MM.1S (cell line): ENCODE results near the gene KLF1.
A peak's percentile ranks its signal among the peaks of the same experiment; 100 is the strongest.

ENCODE experiments used
- DNase-seq: peaks from one replicate; pipeline ENCODE4 v3.0.0-alpha.2; 2015
- H2AFZ ChIP-seq: fragments of 300-600 bp; sonication (generic); 2 replicates; pipeline ENCODE4 v1.6.0; 2016; ENCODE audit warnings: antibody characterized with exemption, low read length
- H3F3A ChIP-seq: fragments of 300-600 bp; sonication (generic); 2 replicates; pipeline ENCODE4 v1.6.1; 2016; ENCODE audit warnings: mild to moderate bottlenecking, antibody characterized with exemption, low read length, moderate library complexity, mixed read lengths; ENCODE audit not compliant: insufficient read depth
- H3K27ac ChIP-seq: fragments of 300-600 bp; sonication (generic); 2 replicates; pipeline ENCODE4 v1.5.1; 2016; ENCODE audit warnings: mild to moderate bottlenecking, low read length
- H3K27me3 ChIP-seq: fragments of 300-600 bp; sonication (generic); replicated peaks from 2 replicates; pipeline ENCODE4 v1.6.0; 2016; ENCODE audit warnings: low read length; ENCODE audit not compliant: insufficient read depth
- H3K36me3 ChIP-seq: fragments of 300-600 bp; sonication (generic); replicated peaks from 2 replicates; pipeline ENCODE4 v1.6.1; 2016; ENCODE audit warnings: mild to moderate bottlenecking, low read length, mixed read lengths; ENCODE audit not compliant: insufficient read depth
- H3K4me1 ChIP-seq: fragments of 300-600 bp; sonication (generic); 2 replicates; pipeline ENCODE4 v1.6.1; 2016; ENCODE audit warnings: low read length, mixed read lengths
- H3K4me2 ChIP-seq: fragments of 300-600 bp; sonication (generic); 2 replicates; pipeline ENCODE4 v1.6.0; 2016; ENCODE audit warnings: low read depth, low read length
- H3K4me3 ChIP-seq: fragments of 300-600 bp; sonication (generic); 2 replicates; pipeline ENCODE4 v1.5.1; 2016; ENCODE audit warnings: low read length, mixed read lengths
- H3K79me2 ChIP-seq: fragments of 300-600 bp; sonication (generic); 2 replicates; pipeline ENCODE4 v1.6.1; 2016; ENCODE audit warnings: mixed run types, low read length, mixed read lengths
- H3K9ac ChIP-seq: fragments of 300-600 bp; sonication (generic); 2 replicates; pipeline ENCODE4 v1.6.1; 2016; ENCODE audit warnings: low read length, mixed read lengths
- H3K9me2 ChIP-seq: fragments of 300-600 bp; sonication (generic); replicated peaks from 2 replicates; pipeline ENCODE4 v1.6.1; 2016; ENCODE audit warnings: mild to moderate bottlenecking, low read length, mixed read lengths; ENCODE audit not compliant: insufficient read depth
- H3K9me3 ChIP-seq: fragments of 300-600 bp; sonication (generic); replicated peaks from 2 replicates; pipeline ENCODE4 v1.6.1; 2016; ENCODE audit warnings: mild to moderate bottlenecking, low read length, mixed read lengths; ENCODE audit not compliant: insufficient read depth
- H4K20me1 ChIP-seq: fragments of 300-600 bp; sonication (generic); 2 replicates; pipeline ENCODE4 v1.6.1; 2016; ENCODE audit warnings: mild to moderate bottlenecking, low read length, moderate library complexity, mixed read lengths; ENCODE audit not compliant: insufficient read depth
- EZH2 ChIP-seq: fragments of 300-600 bp; sonication (generic); optimal IDR thresholded peaks from 2 replicates; pipeline ENCODE3; 2017; ENCODE audit warnings: low read depth, mild to moderate bottlenecking, antibody characterized with exemption, low read length, mixed read lengths
- EZH2phosphoT487 ChIP-seq: fragments of 300-600 bp; sonication (generic); IDR thresholded peaks from 2 replicates; pipeline ENCODE4 v1.6.1; 2018; ENCODE audit warnings: antibody characterized with exemption, low read length
- TF ChIP-seq, protein P1 (sequence below): fragments of 300-600 bp; sonication (generic); IDR thresholded peaks from 2 replicates; pipeline ENCODE4 v1.5.1; 2016; ENCODE audit warnings: antibody characterized with exemption, low read length, mixed read lengths

Gene KLF1

DNA sequence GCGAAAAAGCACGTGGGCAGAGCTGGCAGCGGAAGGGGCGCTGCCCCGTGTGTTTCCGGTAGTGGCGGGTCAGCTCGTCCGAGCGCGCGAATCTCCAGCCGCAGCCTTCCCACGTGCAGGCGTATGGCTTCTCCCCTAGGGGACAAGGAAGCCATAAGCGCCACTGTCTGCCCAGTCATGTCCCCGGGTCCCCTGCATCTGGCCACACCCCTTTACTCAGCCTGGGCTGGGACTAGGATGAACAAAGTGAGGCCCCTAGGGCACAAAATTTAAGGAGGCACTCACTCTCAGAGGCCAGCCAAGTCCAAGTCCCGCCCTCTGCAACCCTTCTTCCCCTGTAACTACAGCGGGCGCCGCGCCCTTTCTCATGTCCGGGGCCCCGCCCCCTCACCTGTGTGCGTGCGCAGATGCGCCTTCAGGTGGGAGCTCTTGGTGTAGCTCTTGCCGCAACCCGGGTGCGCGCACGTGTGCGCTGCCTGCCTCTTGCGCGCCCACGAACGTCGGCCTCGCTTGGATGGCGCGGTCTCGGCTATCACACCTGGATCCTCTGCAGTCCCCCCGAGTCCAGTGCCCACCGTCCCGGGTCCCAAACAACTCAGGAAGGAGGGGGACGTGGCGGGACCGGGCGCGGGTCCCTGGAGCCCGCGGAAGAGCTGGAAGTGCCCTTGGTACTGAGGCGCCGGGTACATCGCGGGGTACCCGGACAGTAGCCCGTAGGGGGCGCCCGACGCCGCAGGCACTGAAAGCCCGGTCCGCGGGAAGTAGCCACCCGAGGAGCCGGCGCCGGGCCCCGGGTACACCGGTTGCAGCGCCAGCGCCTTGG, 1.9 kb downstream of the KLF1 start:
- DNase-seq = peak; percentile 99

DNA sequence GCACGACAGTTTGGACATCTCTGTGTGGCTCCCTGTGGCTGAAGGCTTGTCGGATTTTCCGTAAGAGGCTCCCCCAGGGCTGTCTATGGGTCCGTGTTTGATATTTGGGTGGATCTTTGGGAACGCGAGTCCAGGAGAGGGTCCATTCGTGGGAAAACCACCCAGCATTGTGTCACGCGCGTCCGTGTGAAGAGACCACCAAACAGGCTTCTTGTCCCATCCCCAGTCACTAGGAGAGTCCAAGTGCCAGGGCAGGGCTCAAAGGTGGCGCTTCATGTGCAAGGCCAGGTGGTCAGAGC, 2.4 kb downstream of the KLF1 start:
- H3K4me2 ChIP-seq = peak overlapping the region; percentile 99; the same call in 1 of the 2 replicates
- peak overlapping the region; percentile 79 for H3K4me3 ChIP-seq
- peak overlapping the region; percentile 74 for H3K27ac ChIP-seq

More for the DNA sequence above, 1.9 kb downstream of the KLF1 start:
- H3K9me2 ChIP-seq = no peaks in the 10 kb centered on the region
- peak overlapping the region; percentile 79 for H3K9ac ChIP-seq
- H3K27ac ChIP-seq = peak overlapping the region; percentile 74
- H3K4me1 ChIP-seq = peaks cover 11% of the 10 kb centered on the region
- no peaks in the 10 kb centered on the region for H4K20me1 ChIP-seq
- peak overlapping the region; percentile 79 for H3K4me3 ChIP-seq
- peak overlapping the region; percentile 93 for H2AFZ ChIP-seq
- no peaks in the 10 kb centered on the region for H3K27me3 ChIP-seq
- H3K9me3 ChIP-seq = no peaks in the 10 kb centered on the region
- peak overlapping the region; percentile 99 for H3K4me2 ChIP-seq
- TF ChIP-seq EZH2 (no peak), EZH2phosphoT487 (no peak)
- TF ChIP-seq, protein P1, sequence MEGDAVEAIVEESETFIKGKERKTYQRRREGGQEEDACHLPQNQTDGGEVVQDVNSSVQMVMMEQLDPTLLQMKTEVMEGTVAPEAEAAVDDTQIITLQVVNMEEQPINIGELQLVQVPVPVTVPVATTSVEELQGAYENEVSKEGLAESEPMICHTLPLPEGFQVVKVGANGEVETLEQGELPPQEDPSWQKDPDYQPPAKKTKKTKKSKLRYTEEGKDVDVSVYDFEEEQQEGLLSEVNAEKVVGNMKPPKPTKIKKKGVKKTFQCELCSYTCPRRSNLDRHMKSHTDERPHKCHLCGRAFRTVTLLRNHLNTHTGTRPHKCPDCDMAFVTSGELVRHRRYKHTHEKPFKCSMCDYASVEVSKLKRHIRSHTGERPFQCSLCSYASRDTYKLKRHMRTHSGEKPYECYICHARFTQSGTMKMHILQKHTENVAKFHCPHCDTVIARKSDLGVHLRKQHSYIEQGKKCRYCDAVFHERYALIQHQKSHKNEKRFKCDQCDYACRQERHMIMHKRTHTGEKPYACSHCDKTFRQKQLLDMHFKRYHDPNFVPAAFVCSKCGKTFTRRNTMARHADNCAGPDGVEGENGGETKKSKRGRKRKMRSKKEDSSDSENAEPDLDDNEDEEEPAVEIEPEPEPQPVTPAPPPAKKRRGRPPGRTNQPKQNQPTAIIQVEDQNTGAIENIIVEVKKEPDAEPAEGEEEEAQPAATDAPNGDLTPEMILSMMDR = peak; percentile 77
- peaks cover 11% of the 10 kb centered on the region; the same call in 1 of the 2 replicates for H3K79me2 ChIP-seq
- no peaks in the 10 kb centered on the region for H3K36me3 ChIP-seq
- H3F3A ChIP-seq = peaks cover 8% of the 10 kb centered on the region

GRCh38 chr19:12884202-12884601, 2.8 kb downstream of the KLF1 start:
- Histone ChIP-seq H3F3A (peaks cover 8% of the 10 kb centered on the region), H3K36me3 (no peaks in the 10 kb centered on the region), H3K4me3 (no peak overlapping the region), H3K4me2 (peak overlapping the region; percentile 99; the same call in 1 of the 2 replicates), H3K79me2 (peaks cover 11% of the 10 kb centered on the region; the same call in 1 of the 2 replicates), H2AFZ (no peak overlapping the region), H3K4me1 (peaks cover 11% of the 10 kb centered on the region), H3K9ac (no peak overlapping the region), H3K9me3 (no peaks in the 10 kb centered on the region), H3K27me3 (no peaks in the 10 kb centered on the region), H3K27ac (peak overlapping the region; percentile 74; the same call in 1 of the 2 replicates), H4K20me1 (no peaks in the 10 kb centered on the region), H3K9me2 (no peaks in the 10 kb centered on the region)
- TF ChIP-seq EZH2 = no peak
- TF ChIP-seq, protein P1 = no peak
- TF ChIP-seq EZH2phosphoT487 = no peak
- no peak for DNase-seq

More for the DNA sequence above, 2.4 kb downstream of the KLF1 start:
- Histone ChIP-seq H3K9me3 (no peaks in the 10 kb centered on the region), H3K79me2 (peaks cover 11% of the 10 kb centered on the region; the same call in 1 of the 2 replicates), H3F3A (peaks cover 8% of the 10 kb centered on the region), H3K9ac (peak overlapping the region; percentile 79), H3K27me3 (no peaks in the 10 kb centered on the region), H3K4me1 (peaks cover 11% of the 10 kb centered on the region), H3K36me3 (no peaks in the 10 kb centered on the region), H2AFZ (peak overlapping the region; percentile 75), H4K20me1 (no peaks in the 10 kb centered on the region), H3K9me2 (no peaks in the 10 kb centered on the region)
- TF ChIP-seq EZH2phosphoT487 = no peak
- TF ChIP-seq EZH2 = no peak
- TF ChIP-seq, protein P1 = no peak
- DNase-seq = no peak
